Stimulated activated CD4-positive, alpha-beta T cell treated with anti-CD3 and anti-CD28 coated beads, Interleukin-1b, Interleukin-23, amount 100 ng/mL, for 24 hours (primary cell): ENCODE data around the gene COL1A1.

ENCODE experiments used
- DNase-seq, 4 experiments: peaks; one replicate each; pipeline ENCODE4 v3.0.0-alpha.2; 2020; ENCODE audit warnings: low read depth in 4 of 4, low spot score in 1 of 4

Gene COL1A1

GRCh38 chr17:50161023-50161910 lies 40.2 kb downstream of the COL1A1 start:
- DNase-seq: peak; percentile 87 to 94 (median 94)

GRCh38 chr17:50157891-50158290 lies 43.5 kb downstream of the COL1A1 start:
- DNase-seq: no peak

DNA sequence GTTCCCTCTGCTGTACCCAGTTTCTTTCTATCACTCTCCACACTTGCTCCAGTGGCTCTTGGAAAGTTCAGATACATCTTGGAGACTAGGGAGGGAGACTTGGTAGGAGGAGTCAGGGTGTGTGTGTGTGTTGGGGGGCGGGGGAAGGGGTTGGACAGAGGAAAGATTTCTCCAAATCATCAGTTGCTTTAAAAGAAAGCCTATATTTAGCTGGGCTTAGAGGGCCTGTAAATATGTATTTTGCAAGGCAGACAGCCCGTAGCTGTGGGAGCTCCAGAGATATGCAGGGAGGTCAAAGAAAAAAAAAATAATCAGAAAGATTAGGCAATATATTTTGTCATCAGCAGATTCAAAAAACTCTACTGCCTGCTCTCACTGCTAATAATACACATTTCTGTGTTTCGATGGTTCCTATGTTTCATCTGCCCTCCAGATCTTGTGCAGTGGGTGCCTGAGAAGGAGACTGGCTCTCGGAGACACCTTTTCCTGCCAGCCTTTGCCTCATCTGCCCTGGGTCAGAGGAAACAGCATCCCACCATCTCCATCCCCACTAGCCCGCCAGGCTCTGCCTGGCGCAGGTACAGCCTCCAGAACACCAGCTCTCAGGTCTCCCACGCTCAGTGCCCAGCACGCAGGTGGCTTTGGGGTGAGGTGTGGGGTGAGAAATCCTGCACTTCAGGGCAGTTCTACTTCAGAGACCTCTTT lies 46.2 kb downstream of the COL1A1 start:
- DNase-seq: no peak

GRCh38 chr17:50154604-50155003 lies 46.8 kb downstream of the COL1A1 start:
- no peak for DNase-seq

DNA sequence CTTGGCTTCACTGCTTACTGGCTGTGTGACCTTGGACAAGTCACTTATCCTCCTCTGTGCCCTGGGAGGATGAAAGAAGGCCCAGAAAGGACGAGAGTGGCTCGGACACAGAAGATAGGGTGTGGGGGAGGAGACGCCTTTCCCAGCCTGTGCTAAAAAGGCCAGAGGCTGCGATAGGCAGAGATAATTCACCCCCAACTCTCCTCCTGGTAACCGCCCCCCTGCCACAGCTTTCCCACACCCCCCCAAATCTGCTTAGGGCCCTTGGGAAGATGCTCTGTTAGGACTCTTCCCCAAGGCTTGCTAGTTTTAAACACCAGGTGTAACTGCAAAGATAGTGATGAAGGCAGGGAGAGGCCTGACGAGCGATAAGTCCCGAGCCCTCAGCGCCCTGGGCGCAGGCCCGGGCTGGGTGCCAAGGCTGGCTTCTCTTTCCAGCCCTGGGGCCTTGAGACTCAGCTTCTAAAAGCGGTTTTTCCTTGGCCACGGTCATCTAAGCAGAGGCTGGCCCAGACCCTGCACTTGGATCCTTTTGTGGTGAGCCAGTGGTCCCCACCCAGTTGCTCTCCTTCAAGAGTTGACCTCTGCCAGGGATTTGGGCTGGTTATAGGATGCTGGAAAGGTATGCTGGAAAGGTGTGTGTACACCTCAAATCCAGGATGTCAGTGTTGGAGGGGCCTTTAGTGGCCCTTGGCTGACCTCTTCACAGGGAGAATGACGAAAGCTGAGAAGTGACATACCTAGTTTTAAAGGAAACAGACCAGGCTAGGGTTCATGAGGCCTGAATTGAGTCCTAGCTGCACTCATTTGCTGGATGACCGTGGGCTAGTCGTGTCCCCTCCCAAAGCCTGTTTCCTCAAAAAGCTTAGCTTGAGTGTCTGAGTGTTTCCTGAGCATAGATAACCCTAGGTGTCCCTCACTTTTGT lies 47.5 kb downstream of the COL1A1 start:
- no peak for DNase-seq

DNA sequence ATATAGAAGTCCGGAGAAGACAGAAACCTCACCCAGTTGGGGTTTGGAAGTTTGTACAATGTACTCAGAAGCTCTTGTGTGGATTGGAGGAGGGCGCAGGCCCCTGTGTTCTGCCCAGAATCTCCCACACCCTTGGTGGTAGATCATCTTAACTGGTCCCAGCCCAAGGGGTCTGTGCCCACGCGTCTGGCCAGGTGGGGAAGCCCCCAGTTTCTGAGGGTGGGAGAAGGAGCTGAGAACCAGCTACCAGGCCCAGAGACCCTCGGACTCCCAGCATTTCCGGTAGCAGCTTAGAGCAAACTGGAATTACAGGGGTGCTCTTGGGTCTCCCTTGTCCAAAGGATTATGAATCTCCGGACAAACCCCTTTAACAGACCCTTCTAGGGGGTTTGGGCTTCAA lies 48.7 kb downstream of the COL1A1 start:
- DNase-seq: no peak

DNA sequence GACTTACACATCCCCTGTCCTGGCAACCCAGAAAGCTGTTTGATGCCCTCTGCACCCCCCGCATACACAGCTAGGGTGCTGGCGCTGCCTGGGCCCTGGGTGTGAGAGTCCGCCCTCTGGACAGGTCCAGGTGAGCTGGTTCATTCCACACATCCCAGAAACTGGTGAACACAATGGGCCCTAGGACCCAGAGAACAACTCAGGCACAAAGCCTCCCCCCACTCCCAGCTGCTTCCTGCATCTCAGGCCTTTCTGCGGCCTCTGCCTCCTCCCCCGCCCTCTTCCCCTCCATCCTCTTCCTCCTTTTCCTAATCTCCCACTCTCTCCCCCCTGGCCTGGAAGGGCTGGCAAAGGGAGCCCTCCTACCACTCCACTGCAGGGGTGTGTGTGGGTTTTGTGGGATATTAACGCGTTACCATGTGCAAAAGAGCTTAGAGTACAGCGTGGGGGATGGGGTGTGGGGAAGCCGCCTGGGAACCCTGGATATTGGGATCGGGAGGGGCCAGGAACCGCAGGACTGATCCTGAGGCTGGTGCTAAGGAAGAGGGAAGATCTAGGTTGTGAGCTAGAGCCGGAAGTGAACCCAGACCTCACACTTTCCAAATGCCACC lies 49.4 kb downstream of the COL1A1 start:
- DNase-seq: no peak

GRCh38 chr17:50151041-50151936 lies 50.1 kb downstream of the COL1A1 start:
- DNase-seq: peak; percentile 60 to 88 (median 75)

DNA sequence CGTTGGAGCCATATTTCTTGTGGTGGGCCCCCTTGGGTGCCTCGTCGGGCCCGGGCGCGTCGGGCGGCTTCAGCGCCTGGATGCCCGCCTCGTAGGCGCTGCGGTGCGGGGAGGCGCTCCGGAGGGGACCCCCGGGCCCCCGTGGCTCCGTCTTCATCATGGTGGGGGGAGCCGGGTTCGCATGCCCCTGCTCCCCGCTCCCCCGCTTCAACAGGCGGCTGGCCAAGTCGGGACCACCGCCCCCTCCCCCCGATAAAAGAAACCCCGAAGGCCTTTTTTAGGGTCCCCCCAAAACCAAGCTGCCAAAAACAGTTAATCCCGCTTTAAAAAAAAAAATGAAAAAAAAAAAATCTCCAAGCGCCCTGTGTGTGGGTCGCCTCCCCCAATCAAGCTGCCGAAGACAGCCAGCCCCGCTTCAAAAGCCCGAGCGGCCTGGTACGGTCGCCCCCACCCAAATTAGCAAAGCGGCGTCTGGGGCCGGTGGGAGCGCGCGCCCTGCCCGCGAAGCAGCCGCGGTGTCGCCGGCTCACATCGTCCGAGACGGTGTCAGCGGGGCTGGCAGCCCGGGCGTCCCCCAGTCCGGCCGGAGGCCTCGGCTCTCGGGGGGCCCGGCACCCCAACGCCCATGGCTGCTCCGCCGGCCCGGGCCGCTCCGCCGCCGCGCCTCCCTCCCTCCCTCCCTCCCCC lies 50.9 kb downstream of the COL1A1 start, which contains the start of gene PPP1R9B:
Gene PPP1R9B (minus strand): TSS at position 324 of the 687 bp plus-strand sequence. CDS start 164 bp downstream, at position 160.
- no peak for DNase-seq

- DNase-seq: no peak
These were observed 51.7 kb downstream of the COL1A1 start for GRCh38 chr17:50149417-50150353.

DNA sequence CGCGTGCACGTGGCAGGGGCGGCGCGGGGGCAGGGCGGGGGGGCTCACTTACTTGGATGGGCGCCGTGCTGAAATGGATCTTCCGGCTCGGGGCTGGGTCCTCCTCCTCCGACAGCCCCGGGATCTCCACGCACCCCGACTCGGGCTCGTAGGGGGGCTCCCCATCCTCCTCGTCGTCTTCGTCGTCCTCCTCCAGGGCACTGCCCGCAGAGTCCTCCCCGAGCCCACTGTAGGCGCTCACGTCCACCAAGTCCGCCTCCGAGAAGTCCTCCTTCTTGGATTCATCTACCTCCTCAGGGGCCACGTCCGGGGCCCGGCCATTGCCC lies 52.4 kb downstream of the COL1A1 start:
- DNase-seq: no peak

GRCh38 chr17:50148226-50149090 lies 53.0 kb downstream of the COL1A1 start:
- DNase-seq: peak in 2 of 4 experiments; percentile 70 to 82

GRCh38 chr17:50147841-50148225 lies 53.6 kb downstream of the COL1A1 start:
- DNase-seq: no peak

GRCh38 chr17:50146927-50147665 lies 54.3 kb downstream of the COL1A1 start:
- no peak for DNase-seq

- no peak for DNase-seq
These were observed 55.1 kb downstream of the COL1A1 start for GRCh38 chr17:50146230-50146926.
